NCI-H2107 treated with DMSO at 0.1 percent for 48 hours (cell line): Measurements from ENCODE around the gene EP400.
"Not testable (repeated sequence)": the region's sequence is repeated elsewhere in the genome, so short reads cannot be mapped to it uniquely, and the experiment has no call there.

Experiments
- DNase-seq: peaks from one replicate; lab custom pipeline; 2025; ENCODE audit not compliant: unreplicated experiment; lab: John Stamatoyannopoulos, UW

EP400 gene

DNA sequence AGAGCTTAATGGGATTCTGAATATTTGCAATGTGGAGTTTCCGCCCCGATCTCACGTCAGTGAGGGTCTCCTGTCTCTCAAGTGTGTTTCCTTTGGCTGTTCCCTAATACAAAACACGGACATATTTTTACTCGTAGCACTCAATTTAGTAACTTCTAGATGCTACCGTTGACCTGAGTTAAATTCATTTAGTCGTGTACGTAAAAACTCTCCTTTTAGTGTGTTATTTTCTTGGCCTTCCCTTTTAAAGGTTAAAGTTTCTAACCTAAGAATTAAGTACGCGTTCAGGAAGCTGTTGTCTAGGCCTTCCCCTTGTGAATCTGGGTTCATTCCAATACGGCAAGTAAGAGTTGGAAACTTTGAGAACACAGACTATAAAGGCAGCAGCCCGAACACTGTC, 130.0 kb downstream of the EP400 start:
- DNase-seq: no peak

DNA sequence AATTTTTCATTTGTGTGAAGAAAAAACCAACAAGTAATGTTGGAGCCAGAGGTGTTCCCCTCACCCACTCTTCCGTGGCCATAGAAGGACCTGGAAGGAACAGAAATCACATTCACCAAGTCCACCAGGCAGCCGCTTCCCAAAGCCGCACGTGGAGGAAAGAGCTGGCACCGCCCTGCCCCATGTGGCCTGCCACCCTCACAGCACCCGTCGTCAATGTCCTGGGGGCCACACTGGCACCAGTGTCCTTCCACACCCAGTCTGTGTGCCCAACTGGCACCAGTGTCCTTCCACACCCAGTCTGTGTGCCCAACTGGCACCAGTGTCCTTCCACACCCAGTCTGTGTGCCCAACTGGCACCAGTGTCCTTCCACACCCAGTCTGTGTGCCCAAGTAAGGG, 130.8 kb downstream of the EP400 start:
- not testable (repeated sequence) for DNase-seq

GRCh38 chr12:132081423-132081822, 131.7 kb downstream of the EP400 start:
- no peak for DNase-seq

DNA sequence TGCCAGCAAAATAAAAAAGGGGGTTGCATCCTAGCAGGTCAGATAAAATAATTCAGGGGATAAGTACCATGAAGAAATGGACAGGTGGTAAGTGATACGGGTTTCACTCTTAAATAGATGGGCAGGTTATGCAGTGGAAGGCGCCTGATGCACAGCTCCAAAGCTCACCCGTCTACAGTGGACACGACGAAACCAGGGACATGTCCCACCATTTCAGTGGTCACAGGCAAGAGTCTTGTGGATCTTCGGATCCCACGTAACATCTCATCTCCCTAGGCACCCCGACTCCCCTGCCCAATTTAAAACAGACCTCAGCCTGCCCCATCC, 133.8 kb downstream of the EP400 start:
- no peak for DNase-seq

- peak; percentile 79 for DNase-seq
These were observed 134.3 kb downstream of the EP400 start for GRCh38 chr12:132083941-132084620.

DNA sequence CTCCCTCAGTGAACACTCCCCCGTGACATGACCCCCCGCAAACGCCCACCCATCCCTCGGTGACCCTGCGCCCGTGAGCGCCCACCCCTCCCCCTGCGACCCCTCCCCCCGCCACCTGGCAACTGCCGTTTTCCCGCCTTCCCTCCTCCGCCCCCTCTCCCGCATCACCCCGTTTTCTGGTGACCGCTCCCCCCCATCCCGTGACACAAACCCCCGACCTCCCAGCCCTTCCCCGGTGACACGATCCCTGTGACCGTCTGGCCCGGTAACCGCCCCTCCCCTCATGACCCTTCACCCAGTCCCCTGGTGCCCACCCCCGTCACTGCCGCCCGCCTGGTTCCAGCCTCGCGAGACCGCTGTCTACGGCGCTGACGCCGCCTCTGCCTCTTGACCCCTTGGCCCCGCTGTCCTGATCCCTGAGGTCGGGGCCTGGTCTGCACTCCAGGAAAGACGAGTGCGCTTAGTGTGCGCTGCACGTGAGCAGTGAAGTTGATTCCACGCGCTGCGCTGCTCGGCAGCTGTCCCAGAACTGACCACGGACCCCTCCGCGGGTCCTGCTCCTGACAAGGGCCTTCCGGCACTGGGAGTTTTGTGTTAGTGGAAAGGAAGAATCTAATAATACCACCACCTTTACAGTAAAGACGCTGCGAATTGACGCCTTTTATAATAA, 135.0 kb downstream of the EP400 start:
- no peak for DNase-seq

- no peak for DNase-seq
These were observed 135.5 kb downstream of the EP400 start for GRCh38 chr12:132085291-132085635.

- no peak for DNase-seq
These were observed 139.7 kb downstream of the EP400 start for GRCh38 chr12:132089407-132089910.

DNA sequence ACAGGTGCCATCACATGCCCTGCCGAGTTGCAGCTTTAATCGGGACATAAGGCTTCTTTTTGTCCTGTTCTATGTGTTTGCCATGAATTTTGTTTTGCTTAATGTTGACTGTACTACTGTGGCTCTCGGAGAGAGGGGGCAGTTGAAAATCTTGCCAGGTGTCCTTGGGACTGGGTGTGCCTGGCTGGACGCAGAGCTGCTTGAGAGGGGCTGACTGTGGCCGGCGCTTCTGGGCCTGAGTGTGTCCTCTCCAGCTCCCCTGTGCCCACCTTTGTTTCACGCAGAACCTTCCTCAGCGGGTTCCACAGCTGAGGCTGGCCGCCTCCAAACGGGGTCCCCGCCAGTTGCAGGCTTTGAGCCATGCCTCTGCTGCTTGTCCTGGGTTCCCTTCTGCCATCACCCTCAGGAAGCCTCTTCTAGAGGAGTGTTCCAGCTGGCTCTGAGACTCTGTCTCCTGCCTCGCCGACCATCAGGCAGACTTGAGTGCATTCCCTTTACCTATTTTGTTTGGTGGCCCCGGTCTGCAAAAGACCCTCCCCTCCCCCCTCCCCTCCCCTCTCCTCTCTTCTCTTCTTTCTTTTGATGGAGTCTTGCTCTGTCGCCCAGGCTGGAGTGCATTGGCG, 144.6 kb downstream of the EP400 start:
- DNase-seq: no peak

- no peak for DNase-seq
These were observed 146.0 kb downstream of the EP400 start for GRCh38 chr12:132095520-132096409.

GRCh38 chr12:132099739-132100138, 150.0 kb downstream of the EP400 start:
- no peak for DNase-seq

DNA sequence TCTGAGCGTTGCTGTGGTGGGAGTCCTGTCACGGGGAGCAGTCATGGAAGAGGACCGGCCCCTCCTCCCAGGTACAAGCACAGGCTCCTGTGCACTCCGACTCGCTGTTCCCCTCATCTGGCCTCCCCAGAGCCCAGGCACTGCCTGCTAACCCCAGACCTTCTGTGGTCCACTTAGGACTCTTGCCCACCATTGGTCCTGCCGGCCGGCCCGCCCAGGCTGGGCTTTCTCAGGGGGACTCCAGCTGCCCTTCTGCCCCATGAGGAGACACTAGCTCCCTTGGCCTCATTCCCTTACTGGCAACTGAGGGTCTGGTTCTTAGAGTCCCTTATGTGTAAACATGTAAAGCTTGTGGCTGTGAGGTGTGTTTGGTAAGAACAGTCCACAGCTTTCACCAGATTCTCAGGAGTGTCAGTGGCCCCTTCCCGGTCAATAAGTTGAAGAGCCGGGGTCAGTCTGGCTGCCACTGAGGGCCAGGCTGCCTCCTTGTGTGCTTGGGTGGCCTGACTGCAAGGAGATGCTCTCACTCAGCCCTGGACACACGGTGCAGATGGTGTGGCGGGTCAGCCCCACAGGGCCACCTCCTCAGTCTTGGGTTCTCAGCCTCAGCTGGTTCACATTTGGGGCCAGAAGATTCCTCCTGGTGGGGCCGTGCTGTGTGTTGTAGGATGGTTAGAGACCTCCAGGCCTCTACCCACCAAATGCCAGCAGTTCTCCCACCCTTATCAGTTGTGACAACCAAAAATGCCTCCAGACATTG, 150.7 kb downstream of the EP400 start:
- no peak for DNase-seq

DNA sequence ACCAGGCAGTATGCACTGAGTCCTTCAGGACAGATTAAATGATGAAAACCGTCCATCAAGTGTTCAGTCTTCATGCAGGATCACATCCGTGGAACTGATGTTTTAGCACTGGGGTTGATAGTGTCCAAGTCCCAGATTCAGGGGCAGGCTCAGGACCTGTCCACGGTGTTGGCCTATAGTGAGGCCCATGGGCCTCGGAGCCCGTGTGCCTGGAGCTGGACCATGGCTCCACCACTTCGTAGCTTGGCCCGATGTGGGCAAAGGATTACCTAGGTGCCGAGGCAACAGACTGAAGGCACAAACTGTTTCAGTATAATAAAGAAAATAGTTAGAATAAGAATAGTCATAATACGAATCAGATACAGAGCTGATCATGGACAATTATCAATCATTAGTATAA, 152.6 kb downstream of the EP400 start:
- no peak for DNase-seq

DNA sequence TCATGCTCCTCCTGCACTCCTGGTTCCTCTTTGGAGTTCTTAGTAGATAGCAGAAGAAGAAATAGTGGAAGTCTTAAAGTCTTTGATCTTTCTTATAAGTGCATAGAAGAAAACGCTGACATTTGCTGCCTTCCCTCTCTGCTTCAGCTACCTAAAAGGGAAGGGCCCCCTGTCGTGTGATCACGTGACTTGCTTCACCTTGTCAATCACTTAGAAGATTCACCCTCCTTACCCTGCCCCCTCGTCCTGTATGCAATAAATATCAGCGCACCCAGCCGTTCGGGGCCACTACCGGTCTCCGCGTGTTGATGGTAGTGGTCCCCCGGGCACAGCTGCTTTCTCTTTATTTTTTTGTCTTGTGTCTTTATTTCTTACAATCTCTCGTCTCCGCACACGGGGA, 153.3 kb downstream of the EP400 start:
- not testable (repeated sequence) for DNase-seq

GRCh38 chr12:132103542-132104308, 154.0 kb downstream of the EP400 start:
- no peak for DNase-seq

- no peak for DNase-seq
These were observed 155.7 kb downstream of the EP400 start for GRCh38 chr12:132105467-132105866.

DNA sequence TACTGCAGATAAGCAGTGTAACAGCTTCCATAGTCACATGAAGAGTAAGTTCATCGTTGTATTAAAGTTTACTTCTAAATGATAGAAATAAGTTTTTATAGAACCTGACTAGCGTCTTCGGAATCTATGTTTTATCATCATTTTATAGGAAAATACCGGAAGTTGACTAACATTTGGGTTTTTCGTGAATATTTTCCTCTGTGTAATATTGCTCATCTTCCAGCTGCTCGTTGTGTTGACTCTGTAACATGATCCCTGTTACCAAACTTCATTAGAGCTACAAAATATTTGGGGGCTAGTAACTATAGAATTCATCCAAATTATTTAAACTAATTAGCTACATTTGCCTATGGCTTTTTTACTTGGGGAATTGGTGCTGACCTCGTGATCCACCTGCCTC, 157.2 kb downstream of the EP400 start:
- DNase-seq: no peak

DNA sequence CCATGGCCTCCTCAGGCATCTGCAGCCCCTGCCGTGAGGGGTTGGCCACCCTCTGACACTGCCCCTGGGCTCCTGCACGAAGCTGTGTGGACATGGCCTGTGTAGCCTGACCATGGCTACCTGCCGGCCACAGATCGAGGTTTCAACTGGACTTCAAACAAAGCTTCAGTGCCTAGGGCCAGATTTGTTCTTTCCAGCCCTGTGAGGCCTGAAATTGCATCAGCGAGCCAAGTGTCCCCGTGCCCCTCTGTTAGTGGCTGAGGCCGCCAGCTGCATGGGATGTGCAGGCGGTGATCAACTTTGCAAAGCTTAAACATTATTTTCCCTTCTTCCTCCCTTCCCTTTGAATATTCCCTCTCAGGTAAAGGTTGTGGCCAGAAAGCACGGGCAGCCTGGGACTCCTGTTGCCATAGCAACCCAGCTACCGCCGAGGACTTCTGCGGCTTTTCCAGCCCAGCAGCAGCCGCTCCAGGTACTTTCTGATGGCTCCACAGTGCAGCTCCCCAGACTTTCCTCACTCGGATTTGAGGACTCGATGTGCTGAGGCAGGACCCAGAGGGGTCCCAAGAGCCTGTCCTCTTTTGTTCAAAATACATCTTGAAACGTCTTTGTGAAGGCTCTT, 158.6 kb downstream of the EP400 start:
- DNase-seq: peak; percentile 36

DNA sequence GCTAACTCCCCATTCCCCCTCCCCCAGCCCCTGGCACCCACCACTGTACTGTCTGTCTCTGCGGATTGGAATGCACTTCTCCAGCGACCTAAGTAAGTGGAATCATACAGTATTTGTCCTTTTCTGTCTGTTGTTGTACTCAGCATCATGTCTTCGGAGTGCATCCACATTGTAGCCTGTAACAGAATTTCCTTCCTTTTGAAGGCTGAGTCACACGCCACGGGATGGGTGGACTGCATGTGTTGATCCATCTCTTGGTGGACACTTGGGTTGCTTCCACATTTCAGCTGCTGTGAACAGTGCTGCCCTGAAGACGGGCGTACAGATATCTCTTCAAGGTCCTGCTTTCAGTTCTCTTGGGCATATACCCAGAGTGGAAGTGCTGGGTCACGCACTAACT, 160.0 kb downstream of the EP400 start:
- DNase-seq: no peak

GRCh38 chr12:132110677-132111076, 160.9 kb downstream of the EP400 start:
- no peak for DNase-seq
